K562 (cell line): Measurements from ENCODE around the gene KIZ. TPM values are rescaled to one million over a fixed set of nuclear protein-coding genes. Genes with fewer than 3 reads are reported as not detected.

Experiments
- ATAC-seq: fragments of 200-7000 bp; cut with Tn5 transposase; 3 replicates; pipeline ENCODE4 v1.9.1; 2020; ENCODE audit warnings: moderate library complexity
- BruUV-seq: library from RNA; stranded (reverse); fragments of 400-500 nt; replicated peaks from 2 replicates; lab custom pipeline; 2021; lab: Mats Ljungman, UMichigan
- CTCF ChIA-PET: fragments of 300-600 bp; formaldehyde crosslinking; extraction: SDS; loops from one replicate; lab custom pipeline; 2021; ENCODE audit warnings: low intra/inter-chr PET ratio; lab: Yijun Ruan, JAX
- POLR2A ChIA-PET: fragments of 300-600, 350-650 bp; sonication (Branson Sonifier 250); formaldehyde crosslinking; extraction: SDS; loops from one replicate; lab custom pipeline; 2021; ENCODE audit warnings: antibody characterized with exemption, inconsistent platforms; lab: Yijun Ruan, JAX
- DNase-seq, 4 experiments: peaks; one replicate each; pipeline versions ENCODE4 v3.0.0 to v3.0.0-alpha.2; 2011 to 2018; ENCODE audit warnings: low spot score in 3 of 4, mixed read lengths in 3 of 4; ENCODE audit errors: extremely low read depth in 1 of 4
- FAIRE-seq: peaks from 2 replicates; lab custom pipeline; 2011; peaks lifted over from hg19 to GRCh38; lab: Jason Lieb, UNC
- H2AFZ ChIP-seq: 2 replicates; pipeline ENCODE4 v1.6.0; 2011; ENCODE audit warnings: low read depth, low read length, control low read depth, inconsistent platforms
- H3K27ac ChIP-seq: fragments of 200-600 bp; 3 replicates; pipeline ENCODE4 v1.8.0; 2011; ENCODE audit warnings: low read depth, mild to moderate bottlenecking, control low read depth, inconsistent platforms, low read length, moderate library complexity, mixed read lengths; ENCODE audit errors: extremely low read depth
- H3K27me3 ChIP-seq, 2 experiments: fragments of 300-600 bp in 1 of 2; 2 replicates in 1 of 2; 3 replicates in 1 of 2; pipeline versions ENCODE4 v1.6.0 to v1.8.0; 2011; ENCODE audit warnings: inconsistent platforms in 2 of 2, low read length in 2 of 2, mild to moderate bottlenecking in 1 of 2, mixed read lengths in 1 of 2, moderate library complexity in 1 of 2; ENCODE audit not compliant: control insufficient read depth in 2 of 2, insufficient read depth in 2 of 2
- H3K36me3 ChIP-seq: fragments of 300-600 bp; 3 replicates; pipeline ENCODE4 v1.8.0; 2011; ENCODE audit warnings: mild to moderate bottlenecking, low read length, inconsistent platforms; ENCODE audit not compliant: control insufficient read depth, insufficient read depth
- H3K4me1 ChIP-seq, 2 experiments: fragments of 200-600 bp in 1 of 2; replicated peaks in 1 of 2; 2 replicates in 1 of 2; 3 replicates in 1 of 2; pipeline versions ENCODE4 v1.5.1 to v1.8.0; 2011; ENCODE audit warnings: inconsistent platforms in 2 of 2, low read length in 2 of 2, mild to moderate bottlenecking in 1 of 2, mixed read lengths in 1 of 2, moderate library complexity in 1 of 2; ENCODE audit not compliant: control insufficient read depth in 2 of 2, insufficient read depth in 2 of 2
- H3K4me2 ChIP-seq: 2 replicates; pipeline ENCODE4 v1.6.1; 2011; ENCODE audit warnings: low read length, control low read depth, inconsistent platforms, mixed read lengths; ENCODE audit not compliant: insufficient read depth
- H3K4me3 ChIP-seq: fragments of 200-600 bp; sonication (generic), shearing (Covaris generic); 2 replicates; pipeline ENCODE4 v1.5.1; 2016; ENCODE audit warnings: control low read depth, inconsistent platforms
- H3K79me2 ChIP-seq: fragments of 200-600 bp; 3 replicates; pipeline ENCODE4 v1.8.0; 2011; ENCODE audit warnings: low read length, inconsistent platforms; ENCODE audit not compliant: control insufficient read depth, insufficient read depth
- H3K9ac ChIP-seq, 2 experiments: 2 replicates each; pipeline versions ENCODE4 v1.6.0 to v1.6.1; 2011; ENCODE audit warnings: low read depth in 2 of 2, low read length in 2 of 2, control low read depth in 1 of 2, inconsistent platforms in 1 of 2, mild to moderate bottlenecking in 1 of 2, mixed read lengths in 1 of 2; ENCODE audit not compliant: insufficient read depth in 1 of 2
- H3K9me1 ChIP-seq: one replicate; pipeline ENCODE4 v1.6.0; 2011; ENCODE audit warnings: inconsistent platforms, mild to moderate bottlenecking, low read length, moderate library complexity; ENCODE audit not compliant: control insufficient read depth, insufficient read depth
- H3K9me3 ChIP-seq: replicated peaks from 2 replicates; pipeline ENCODE4 v1.5.1; 2011; ENCODE audit warnings: low read depth, low read length, inconsistent platforms; ENCODE audit not compliant: control insufficient read depth, insufficient read depth
- H4K20me1 ChIP-seq: replicated peaks from 2 replicates; pipeline ENCODE4 v1.6.1; 2011; ENCODE audit warnings: low read length, inconsistent platforms, mixed read lengths; ENCODE audit not compliant: control insufficient read depth, insufficient read depth
- ATF3 ChIP-seq, 2 experiments: fragments of 450-650 bp in 1 of 2; sonication (generic) in 1 of 2; formaldehyde crosslinking in 1 of 2; IDR thresholded peaks in 1 of 2; conservative IDR thresholded peaks in 1 of 2; 2 replicates each; pipeline versions ENCODE4 v1.6.1 to v1.8.1; 2016 to 2023; ENCODE audit warnings: mild to moderate bottlenecking in 2 of 2, moderate library complexity in 2 of 2, inconsistent platforms in 1 of 2, missing genetic modification reagents in 1 of 2
- CAMTA2 ChIP-seq: fragments of 250-450 bp; sonication (Bioruptor Pico); conservative IDR thresholded peaks from 2 replicates; pipeline ENCODE4 v1.5.1; 2022
- CREB5 ChIP-seq: fragments of 250-450 bp; sonication (Bioruptor Pico); IDR thresholded peaks from 2 replicates; pipeline ENCODE4 v1.5.0; 2020; ENCODE audit warnings: mild to moderate bottlenecking
- HDAC6 ChIP-seq: IDR thresholded peaks from 2 replicates; pipeline ENCODE4 v1.6.1; 2012; ENCODE audit warnings: low read depth, mild to moderate bottlenecking, control low read depth, inconsistent platforms, low read length, moderate library complexity
- KAT2B ChIP-seq: IDR thresholded peaks from one replicate; pipeline ENCODE4 v1.6.1; 2012; ENCODE audit warnings: low read depth, mild to moderate bottlenecking, control low read depth, inconsistent platforms, low read length, moderate library complexity
- MNT ChIP-seq, 2 experiments: fragments of 450-650 bp; conservative IDR thresholded peaks; 2 replicates each; pipeline ENCODE4 v1.6.1; 2017; ENCODE audit warnings: mild to moderate bottlenecking in 2 of 2, moderate library complexity in 2 of 2
- PKNOX1 ChIP-seq: fragments of 450-650 bp; IDR thresholded peaks from 2 replicates; pipeline ENCODE4 v1.6.1; 2016
- STAT6 ChIP-seq: sonication (generic); formaldehyde crosslinking; IDR thresholded peaks from 2 replicates; pipeline ENCODE4 v1.8.1; 2023; ENCODE audit warnings: mild to moderate bottlenecking, missing genetic modification reagents
- VEZF1 ChIP-seq: fragments of 200-800 bp; sonication (Bioruptor generic); IDR thresholded peaks from 2 replicates; pipeline ENCODE4 v1.6.1; 2017; ENCODE audit warnings: missing genetic modification characterization, missing compliant biosample characterization
- ZNF431 ChIP-seq: sonication (generic); formaldehyde crosslinking; IDR thresholded peaks from 2 replicates; pipeline ENCODE4 v1.8.0; 2022; ENCODE audit warnings: mild to moderate bottlenecking, missing genetic modification reagents
- WGBS: fragments of 100-300 bp; shearing (Covaris generic); methylation state at CpG from one replicate; pipeline ENCODE4 v1.1.6; 2016; ENCODE audit warnings: low coverage, mixed read lengths; ENCODE audit not compliant: insufficient coverage; ENCODE audit errors: missing lambda C conversion rate; 5-methylcytosine and 5-hydroxymethylcytosine counted together
- in situ Hi-C: fragments of 300-500 bp; cut with MboI; formaldehyde crosslinking; loops from 4 replicates; pipeline ENCODE4 v1.15.0; 2018; ENCODE audit warnings: inconsistent platforms, mixed read lengths
- intact Hi-C: fragments of 100-400 bp; cut with micrococcal nuclease; formaldehyde crosslinking; loops from 2 replicates; pipeline ENCODE4 v1.14.2; 2022
- polyA plus RNA-seq, 8 experiments: library from polyadenylated mRNA; depleted of rRNA in 4 of 8; stranded (reverse) in 5 of 8; unstranded in 3 of 8; fragments of >200 nt; fragmentation: Nextera tagmentation in 2 of 8; fragmentation: Illumina TruSeq in 1 of 8; extraction: Ambion mirVana in 2 of 8; extraction: Trizol in 1 of 8; gene quantifications; 2 replicates each; pipeline versions ENCODE4 v1.2.1 to v1.2.3, GENCODE V29; 2011 to 2014; ENCODE audit warnings: inconsistent platforms in 1 of 8, missing spikeins in 1 of 8
- total RNA-seq, 7 experiments: library from RNA; depleted of rRNA in 6 of 7; stranded (reverse); fragments of >200 nt in 6 of 7; fragmentation: Illumina TruSeq in 2 of 7; extraction: Trizol in 2 of 7; gene quantifications; 2 replicates each; pipeline versions ENCODE4 v1.2.1 to v1.2.3, GENCODE V29; 2011 to 2021; ENCODE audit warnings: low replicate concordance in 1 of 7

The KIZ gene
- total and polyA plus RNA-seq, 9 of the 15 experiments (the other 6 are each of a cell fraction or from before 2014, with no cell fraction given): 4.9 to 21.1 (median 13.5) TPM

GRCh38 chr20:21106171-21107017 is 19.5 kb upstream of the KIZ start, which contains the start of gene LINC00237:
TSS of gene LINC00237 (minus strand) at chr20:21106358.
- Histone ChIP-seq H4K20me1 (no peaks in the 10 kb centered on the region), H3K4me3 (no peak within 1 kb of the TSS), H3K4me2 (no peak within 1 kb of the TSS), H3K79me2 (no peaks in the 10 kb centered on the region), H3K4me1 (peaks cover 0 to 16% of the 10 kb centered on the region in 2 experiments; a peak in 1 of 5 replicates), H2AFZ (no peak within 1 kb of the TSS), H3K27ac (no peak within 1 kb of the TSS), H3K9me3 (no peaks in the 10 kb centered on the region), H3K27me3 (peaks cover 7 to 17% of the 10 kb centered on the region in 2 experiments; a peak in 2 of 5 replicates), H3K9ac (no peak within 1 kb of the TSS), H3K36me3 (no peaks in the 10 kb centered on the region), H3K9me1 (no peaks in the 10 kb centered on the region)
- ChIA-PET POLR2A (no interaction called here), CTCF (no interaction called here)
- TF ChIP-seq KAT2B: no peak
- TF ChIP-seq MNT (conservative IDR thresholded peaks at IDR 0.05): no peak
- TF ChIP-seq ATF3 (IDR thresholded peaks at IDR 0.05): no peak
- TF ChIP-seq ATF3 (CRISPR knock-in tag; conservative IDR thresholded peaks at IDR 0.05): no peak
- no peak for TF ChIP-seq PKNOX1
- TF ChIP-seq ZNF431 (CRISPR knock-in tag): no peak
- no peak for TF ChIP-seq HDAC6
- TF ChIP-seq VEZF1 (CRISPR knock-in tag): no peak
- TF ChIP-seq CREB5 (CRISPR knock-in tag): no peak
- TF ChIP-seq STAT6: no peak
- no peak for TF ChIP-seq CAMTA2
- DNase-seq: no peak
- no peak for ATAC-seq
- WGBS: 17% methylated on average over 8 of the region's 43 CpGs
- intact Hi-C loops: no loop called here
- no TSS peak for BruUV-seq
- in situ Hi-C loops: no loop called here
- no peak for FAIRE-seq
